Activated CD8-positive, alpha-beta T cell treated with anti-CD3 and anti-CD28 coated beads for 36 hours (primary cell): ENCODE data around the gene SF3B6. TPM values are rescaled to one million over a fixed set of nuclear protein-coding genes. Genes with fewer than 3 reads are reported as not detected.
"Not testable (repeated sequence)": the region's sequence is repeated elsewhere in the genome, so short reads cannot be mapped to it uniquely, and the experiment has no call there.

Experiments
- ATAC-seq: fragments of 200-7000 bp; cut with Tn5 transposase; one replicate; pipeline ENCODE4 v1.10.0; 2021; ENCODE audit warnings: mild to moderate bottlenecking, moderate library complexity
- CTCF ChIA-PET: fragments of 350-600 bp; sonication (Branson Sonifier 250); formaldehyde crosslinking; loops from one replicate; lab custom pipeline; 2021; ENCODE audit warnings: antibody characterized with exemption; lab: Charles Lee
- POLR2A ChIA-PET: fragments of 350-600 bp; sonication (Branson Sonifier 250); formaldehyde crosslinking; loops from one replicate; lab custom pipeline; 2021; ENCODE audit warnings: antibody characterized with exemption; lab: Charles Lee
- DNase-seq: peaks from one replicate; pipeline ENCODE4 v3.0.0-alpha.2; 2020
- H3K27ac Mint-ChIP-seq: one replicate; pipeline ENCODE4 v1.8.0; 2021; ENCODE audit warnings: mild to moderate bottlenecking, mixed read lengths
- H3K27me3 Mint-ChIP-seq: one replicate; pipeline ENCODE4 v1.8.0; 2021; ENCODE audit warnings: mixed read lengths
- H3K36me3 Mint-ChIP-seq: one replicate; pipeline ENCODE4 v1.8.0; 2021; ENCODE audit warnings: low read depth, mixed read lengths
- H3K4me1 Mint-ChIP-seq: one replicate; pipeline ENCODE4 v1.8.0; 2021; ENCODE audit warnings: low read depth, mixed read lengths
- H3K4me3 Mint-ChIP-seq: one replicate; pipeline ENCODE4 v1.8.0; 2021; ENCODE audit warnings: mild to moderate bottlenecking, moderate library complexity, mixed read lengths
- H3K9me3 Mint-ChIP-seq: one replicate; pipeline ENCODE4 v1.8.0; 2021; ENCODE audit warnings: mixed read lengths
- intact Hi-C: fragments of 100-400 bp; cut with micrococcal nuclease; formaldehyde crosslinking; loops from one replicate; pipeline ENCODE4 v1.10.0; 2022
- total RNA-seq, 2 experiments: library from RNA; stranded (reverse); gene quantifications; one replicate each; pipeline ENCODE4 v1.2.3, GENCODE V29; 2021
- TF ChIP-seq, protein P1 (sequence below): fragments of 200-600 bp; IDR thresholded peaks from one replicate; pipeline ENCODE4 v1.8.0; 2022; ENCODE audit warnings: antibody characterized with exemption, mild to moderate bottlenecking

SF3B6 gene
- total RNA-seq, 2 experiments from 2014 or later: 141 to 144 TPM

DNA sequence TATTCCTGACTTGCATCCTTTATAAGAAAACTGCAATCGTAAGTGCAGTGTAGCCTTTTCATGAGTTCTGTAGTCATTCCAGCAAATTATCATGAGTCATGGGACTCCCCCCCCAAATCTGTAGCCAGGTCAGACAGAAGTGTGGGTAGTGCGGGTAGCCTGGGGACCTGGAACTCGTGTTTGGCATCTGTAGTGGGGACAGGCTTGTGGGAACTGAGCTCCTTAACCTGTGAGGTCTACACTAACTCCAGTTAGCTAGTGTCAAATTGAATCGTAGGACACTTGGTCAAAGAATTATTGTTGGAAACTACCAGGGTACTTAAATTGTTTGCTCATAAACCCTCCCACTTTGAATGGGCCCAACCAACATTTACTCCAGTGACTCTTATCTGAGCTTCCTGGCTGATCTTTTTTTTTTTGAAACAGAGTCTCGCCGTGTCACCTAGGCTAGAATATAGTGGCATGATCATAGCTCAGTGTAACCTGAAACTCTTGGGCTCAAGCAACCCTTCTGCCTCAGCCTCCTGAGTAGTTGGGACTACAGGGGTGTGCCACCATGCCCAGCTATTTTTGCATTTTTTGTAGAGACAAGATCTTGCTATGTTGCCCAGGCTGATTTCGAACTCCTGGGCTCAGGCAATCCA is 34.7 kb upstream of the SF3B6 start:
- Mint-ChIP-seq H3K9me3 (peaks cover 21% of the 10 kb centered on the region), H3K4me1 (no peaks in the 10 kb centered on the region), H3K27ac (no peak overlapping the region), H3K27me3 (no peaks in the 10 kb centered on the region), H3K36me3 (peaks cover 2% of the 10 kb centered on the region), H3K4me3 (no peak overlapping the region)
- no peak for DNase-seq
- no peak for ATAC-seq
- ChIA-PET POLR2A (interaction anchor here (1.2 to 1.4 kb wide), 2 partner anchors 9 to 11 kb away, joined by 3 to 6 read pairs; no protein-coding TSS in a partner anchor), CTCF (interaction anchor here (0.6 to 2.9 kb wide), 3 partner anchors 12 to 134 kb away, joined by 3 to 9 read pairs (median 4); partner anchors contain the start of gene TP53I3)
- intact Hi-C loops: no loop called here
- TF ChIP-seq, protein P1, sequence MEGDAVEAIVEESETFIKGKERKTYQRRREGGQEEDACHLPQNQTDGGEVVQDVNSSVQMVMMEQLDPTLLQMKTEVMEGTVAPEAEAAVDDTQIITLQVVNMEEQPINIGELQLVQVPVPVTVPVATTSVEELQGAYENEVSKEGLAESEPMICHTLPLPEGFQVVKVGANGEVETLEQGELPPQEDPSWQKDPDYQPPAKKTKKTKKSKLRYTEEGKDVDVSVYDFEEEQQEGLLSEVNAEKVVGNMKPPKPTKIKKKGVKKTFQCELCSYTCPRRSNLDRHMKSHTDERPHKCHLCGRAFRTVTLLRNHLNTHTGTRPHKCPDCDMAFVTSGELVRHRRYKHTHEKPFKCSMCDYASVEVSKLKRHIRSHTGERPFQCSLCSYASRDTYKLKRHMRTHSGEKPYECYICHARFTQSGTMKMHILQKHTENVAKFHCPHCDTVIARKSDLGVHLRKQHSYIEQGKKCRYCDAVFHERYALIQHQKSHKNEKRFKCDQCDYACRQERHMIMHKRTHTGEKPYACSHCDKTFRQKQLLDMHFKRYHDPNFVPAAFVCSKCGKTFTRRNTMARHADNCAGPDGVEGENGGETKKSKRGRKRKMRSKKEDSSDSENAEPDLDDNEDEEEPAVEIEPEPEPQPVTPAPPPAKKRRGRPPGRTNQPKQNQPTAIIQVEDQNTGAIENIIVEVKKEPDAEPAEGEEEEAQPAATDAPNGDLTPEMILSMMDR: no peak

DNA sequence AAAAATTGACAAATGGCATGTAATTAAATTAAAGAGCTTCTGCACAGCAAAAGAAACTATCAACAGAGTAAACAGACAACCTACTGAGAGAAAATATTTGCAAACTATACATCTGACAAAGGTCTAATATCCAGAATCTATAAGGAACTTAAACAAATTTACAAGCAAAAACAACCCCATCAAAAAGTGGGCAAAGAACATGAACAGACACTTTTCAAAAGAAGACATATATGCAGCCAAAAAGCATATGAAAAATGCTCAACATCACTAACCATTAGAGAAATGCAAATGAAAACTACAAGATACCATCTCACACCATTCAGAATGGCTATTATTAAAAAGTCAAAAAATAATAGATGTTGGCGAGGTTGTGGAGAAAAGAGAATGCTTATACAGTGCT is 33.3 kb upstream of the SF3B6 start:
- not testable (repeated sequence) for ATAC-seq, H3K4me1 Mint-ChIP-seq
- CTCF ChIA-PET: interaction anchor here (1.2 kb wide), 1 partner anchor 25 kb away, joined by 3 read pairs; the partner anchor contains the start of gene TP53I3

DNA sequence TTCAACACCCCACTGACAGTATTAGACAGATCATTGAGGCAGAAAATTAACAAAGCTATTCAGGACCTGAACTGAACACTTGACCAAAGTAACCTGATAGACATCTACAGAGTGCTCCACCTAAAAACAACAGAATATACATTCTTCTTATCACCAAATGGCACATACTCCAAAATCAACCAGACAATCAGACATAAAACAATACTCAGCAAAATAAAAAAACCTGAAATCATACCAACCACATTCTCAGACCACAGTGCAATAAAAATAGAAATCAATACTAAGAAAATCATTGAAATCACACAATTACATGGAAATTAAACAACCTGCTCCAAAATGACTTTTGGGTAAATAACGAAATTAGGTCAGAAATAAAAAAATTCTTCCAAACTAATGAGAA is 31.2 kb upstream of the SF3B6 start:
- DNase-seq: no peak
- H3K4me1 Mint-ChIP-seq: no peaks in the 10 kb centered on the region
- peaks cover 2% of the 10 kb centered on the region for H3K36me3 Mint-ChIP-seq
- H3K4me3 Mint-ChIP-seq: no peak overlapping the region
- no peaks in the 10 kb centered on the region for H3K27me3 Mint-ChIP-seq
- peaks cover 21% of the 10 kb centered on the region for H3K9me3 Mint-ChIP-seq
- POLR2A ChIA-PET: interaction anchor here (0.6 kb wide), 1 partner anchor 275 kb away, joined by 3 read pairs; no protein-coding TSS in a partner anchor
- CTCF ChIA-PET: interaction anchor here (2.2 kb wide), 1 partner anchor 23 kb away, joined by 8 read pairs; the partner anchor contains the start of gene TP53I3
- TF ChIP-seq, protein P1: no peak
- intact Hi-C loops: no loop called here
- no peak for ATAC-seq
- no peak overlapping the region for H3K27ac Mint-ChIP-seq

More for the DNA sequence above, 33.3 kb upstream of the SF3B6 start:
- H3K27me3 Mint-ChIP-seq, H3K36me3 Mint-ChIP-seq, H3K27ac Mint-ChIP-seq, POLR2A ChIA-PET, DNase-seq, H3K4me3 Mint-ChIP-seq, intact Hi-C loops: not testable (repeated sequence)
- H3K9me3 Mint-ChIP-seq: peaks cover 21% of the 10 kb centered on the region

DNA sequence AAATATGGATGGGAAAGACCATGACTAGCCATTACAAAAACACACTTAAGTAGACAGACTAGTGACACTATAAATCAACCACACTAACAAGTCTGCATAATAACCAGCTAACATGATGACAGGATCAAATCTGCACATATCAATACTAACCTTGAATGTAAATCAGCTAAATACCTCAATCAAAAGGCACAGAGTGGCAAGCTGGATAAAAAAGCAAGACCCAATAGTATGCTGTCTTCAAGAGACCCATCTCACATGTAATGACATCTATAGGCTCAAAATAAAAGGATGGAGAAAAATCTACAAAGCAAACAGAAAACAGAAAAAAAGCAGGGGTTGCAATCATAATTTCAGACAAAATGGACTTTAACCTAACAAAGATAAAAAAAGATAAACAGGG is 30.7 kb upstream of the SF3B6 start:
- POLR2A ChIA-PET: no interaction called here
- H3K4me1 Mint-ChIP-seq: no peaks in the 10 kb centered on the region
- DNase-seq (no peak), ATAC-seq (no peak)
- peaks cover 21% of the 10 kb centered on the region for H3K9me3 Mint-ChIP-seq
- intact Hi-C loops: no loop called here
- no peak overlapping the region for H3K4me3 Mint-ChIP-seq
- H3K36me3 Mint-ChIP-seq: peaks cover 3% of the 10 kb centered on the region
- H3K27me3 Mint-ChIP-seq: no peaks in the 10 kb centered on the region
- no peak overlapping the region for H3K27ac Mint-ChIP-seq
- CTCF ChIA-PET: interaction anchor here (0.6 to 2.2 kb wide), 2 partner anchors 14 to 23 kb away, joined by 4 to 8 read pairs; partner anchors contain the start of gene TP53I3
- TF ChIP-seq, protein P1: no peak

DNA sequence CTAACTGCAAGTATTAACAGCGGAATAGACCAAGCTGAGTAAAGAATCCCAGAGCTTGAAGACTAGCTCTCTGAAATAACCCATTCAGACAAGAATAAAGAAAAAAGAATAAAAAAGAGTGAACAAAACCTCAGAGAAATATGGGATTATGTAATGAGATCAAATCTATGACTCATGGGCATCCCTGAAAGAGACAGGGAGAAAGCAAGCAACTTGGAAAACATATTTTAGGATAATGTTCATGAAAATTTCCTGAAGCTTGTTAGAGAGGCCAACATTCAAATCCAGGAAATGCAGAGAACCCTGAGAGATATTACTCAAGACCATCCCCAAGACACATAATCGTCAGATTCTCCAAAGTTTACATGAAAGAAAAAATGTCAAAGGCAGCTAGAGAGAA is 29.7 kb upstream of the SF3B6 start:
- Mint-ChIP-seq H3K27me3 (no peaks in the 10 kb centered on the region), H3K4me3 (no peak overlapping the region), H3K36me3 (peaks cover 5% of the 10 kb centered on the region), H3K4me1 (no peaks in the 10 kb centered on the region), H3K9me3 (peaks cover 21% of the 10 kb centered on the region), H3K27ac (no peak overlapping the region)
- ChIA-PET CTCF (interaction anchor here (1.0 to 2.2 kb wide), 3 partner anchors 22 to 281 kb away, joined by 3 to 8 read pairs (median 4); partner anchors contain the start of gene TP53I3), POLR2A (no interaction called here)
- DNase-seq (no peak), ATAC-seq (no peak)
- intact Hi-C loops: no loop called here
- TF ChIP-seq, protein P1: no peak
